NOMO-1 treated with DMSO at 0.1 percent for 48 hours (cell line): Measurements from ENCODE around the gene ELMO3.

Experiments
- DNase-seq: peaks from one replicate; lab custom pipeline; 2025; ENCODE audit not compliant: unreplicated experiment; lab: John Stamatoyannopoulos, UW

ELMO3 gene, protein sequence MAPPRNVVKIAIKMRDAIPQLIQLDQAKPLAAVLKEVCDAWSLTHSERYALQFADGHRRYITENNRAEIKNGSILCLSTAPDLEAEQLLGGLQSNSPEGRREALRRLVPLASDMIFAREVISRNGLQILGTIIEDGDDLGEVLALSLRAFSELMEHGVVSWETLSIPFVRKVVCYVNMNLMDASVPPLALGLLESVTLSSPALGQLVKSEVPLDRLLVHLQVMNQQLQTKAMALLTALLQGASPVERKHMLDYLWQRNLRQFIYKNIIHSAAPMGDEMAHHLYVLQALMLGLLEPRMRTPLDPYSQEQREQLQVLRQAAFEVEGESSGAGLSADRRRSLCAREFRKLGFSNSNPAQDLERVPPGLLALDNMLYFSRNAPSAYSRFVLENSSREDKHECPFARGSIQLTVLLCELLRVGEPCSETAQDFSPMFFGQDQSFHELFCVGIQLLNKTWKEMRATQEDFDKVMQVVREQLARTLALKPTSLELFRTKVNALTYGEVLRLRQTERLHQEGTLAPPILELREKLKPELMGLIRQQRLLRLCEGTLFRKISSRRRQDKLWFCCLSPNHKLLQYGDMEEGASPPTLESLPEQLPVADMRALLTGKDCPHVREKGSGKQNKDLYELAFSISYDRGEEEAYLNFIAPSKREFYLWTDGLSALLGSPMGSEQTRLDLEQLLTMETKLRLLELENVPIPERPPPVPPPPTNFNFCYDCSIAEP

GRCh38 chr16:67199011-67199807, at the start of gene ELMO3:
Gene ELMO3, plus strand, starts transcription at chr16:67199131. Its CDS starts 196 bp downstream, at chr16:67199327.
- DNase-seq = no peak

DNA sequence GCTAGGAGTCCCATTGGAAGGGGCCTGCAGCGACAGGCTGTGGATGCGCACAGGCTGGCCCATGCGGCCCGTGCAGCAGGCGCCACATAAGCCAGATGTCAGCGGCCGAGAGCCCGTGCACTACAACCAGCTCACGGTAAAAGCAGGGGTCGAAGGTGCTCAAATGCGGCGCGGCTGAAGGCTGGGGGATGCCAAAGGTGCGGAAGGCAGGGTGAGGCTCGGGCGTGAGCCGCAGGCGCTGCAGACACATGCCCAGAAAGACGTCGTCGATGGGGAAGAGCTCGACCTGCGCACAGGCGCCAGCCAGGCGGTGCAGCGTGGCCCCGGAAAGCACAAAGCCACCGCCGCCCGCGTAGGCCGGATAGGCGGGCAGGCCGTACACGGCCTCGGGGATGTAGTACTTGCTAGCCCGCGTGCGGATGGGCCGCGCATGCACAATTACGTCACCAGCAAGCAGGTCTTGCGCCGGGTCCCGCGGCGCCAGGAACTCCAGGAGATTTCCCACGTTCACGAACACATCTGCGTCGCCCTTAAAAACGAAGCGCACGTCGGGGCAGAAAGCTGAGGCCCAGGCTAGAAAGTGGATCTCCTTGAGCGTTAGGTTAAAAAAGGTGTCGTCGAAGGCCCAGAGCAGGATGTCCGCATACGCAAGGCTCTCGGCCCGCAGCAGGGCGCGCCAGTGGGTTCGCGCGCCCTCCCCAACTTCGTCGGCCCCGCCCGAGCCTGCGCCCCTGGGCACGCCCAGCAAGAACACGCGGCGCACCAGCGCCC, 49.5 kb upstream of the ELMO3 start:
- DNase-seq = no peak

DNA sequence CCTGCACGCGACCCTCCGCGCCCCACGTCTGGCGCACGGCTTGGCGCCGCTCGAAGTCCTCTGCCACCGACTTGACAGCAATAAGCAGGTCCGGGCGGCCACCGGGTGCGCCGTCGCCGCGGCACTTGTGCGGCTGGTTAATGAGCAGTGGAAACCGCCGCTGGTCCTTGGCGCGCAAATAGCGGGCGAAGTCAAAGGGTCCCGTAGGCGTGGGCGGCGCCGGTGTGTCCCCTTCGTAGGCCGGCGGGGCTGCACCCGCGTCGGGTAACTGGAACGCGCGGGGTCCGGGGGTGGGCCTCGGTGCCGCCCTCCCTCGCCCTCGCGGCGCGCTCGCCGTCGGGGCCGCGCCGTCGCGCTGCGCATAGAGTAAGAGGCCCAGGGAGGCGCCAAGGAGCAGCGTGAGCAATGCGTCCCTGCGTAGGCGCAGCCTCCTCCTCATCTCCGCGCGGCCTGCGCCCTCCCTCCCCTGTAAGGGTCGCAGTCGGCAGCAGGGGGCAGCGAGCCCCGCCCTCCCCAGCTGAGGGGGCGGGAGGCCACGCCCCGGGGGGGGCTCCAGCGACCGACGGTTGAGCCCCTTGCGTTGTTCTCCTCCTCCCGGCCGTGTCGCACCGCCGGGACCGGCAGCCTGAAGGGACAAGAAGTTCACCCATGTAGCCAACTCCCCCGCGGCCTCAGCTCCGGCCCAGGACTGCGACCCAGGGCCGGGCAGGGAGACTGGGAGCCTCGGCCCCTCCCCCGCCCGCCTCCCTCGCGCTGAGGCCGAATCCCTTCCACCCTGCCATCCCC, 48.7 kb upstream of the ELMO3 start:
- DNase-seq = no peak

GRCh38 chr16:67150833-67151396, 48.0 kb upstream of the ELMO3 start, which contains the start of gene B3GNT9:
Gene B3GNT9, minus strand, starts transcription at chr16:67150998. Its CDS starts 513 bp downstream, at chr16:67150485.
- no peak for DNase-seq

GRCh38 chr16:67151431-67152097, 47.4 kb upstream of the ELMO3 start:
- DNase-seq = no peak

DNA sequence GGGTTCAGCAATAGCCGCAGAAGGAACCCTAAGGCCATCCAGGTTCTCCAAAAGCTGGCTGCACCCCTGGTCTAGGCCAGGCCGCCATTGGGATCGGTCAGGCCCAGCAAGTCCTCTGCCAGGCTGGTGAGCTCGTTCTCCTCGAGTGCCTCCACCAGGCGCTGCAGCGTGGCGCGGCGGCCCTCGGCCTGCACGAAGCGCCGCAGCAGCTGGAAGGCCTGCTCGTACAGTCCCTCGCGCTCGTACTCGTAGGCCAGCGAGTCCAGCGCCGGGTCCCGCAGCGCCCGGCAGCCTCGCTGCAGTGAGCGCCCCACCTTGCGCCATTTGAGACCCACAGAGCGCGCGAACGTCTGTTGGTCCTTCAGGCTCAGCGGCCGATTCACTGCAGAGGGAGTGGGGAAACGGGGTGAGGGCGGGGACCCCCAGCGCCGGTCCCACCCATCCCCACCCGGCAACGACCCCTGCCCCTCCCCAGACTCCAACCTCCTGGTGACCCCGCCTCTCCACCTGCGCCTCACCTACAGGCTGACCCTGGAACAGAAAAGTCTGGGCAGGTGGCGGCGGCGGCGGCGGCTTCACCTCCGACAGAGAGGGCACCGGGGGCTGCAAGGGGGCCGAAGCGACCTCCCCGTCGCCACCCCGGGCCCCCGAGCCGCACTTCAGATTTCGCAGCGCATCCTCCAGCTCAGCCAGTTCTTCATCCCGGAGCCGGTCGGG, 44.2 kb upstream of the ELMO3 start:
- DNase-seq = no peak

DNA sequence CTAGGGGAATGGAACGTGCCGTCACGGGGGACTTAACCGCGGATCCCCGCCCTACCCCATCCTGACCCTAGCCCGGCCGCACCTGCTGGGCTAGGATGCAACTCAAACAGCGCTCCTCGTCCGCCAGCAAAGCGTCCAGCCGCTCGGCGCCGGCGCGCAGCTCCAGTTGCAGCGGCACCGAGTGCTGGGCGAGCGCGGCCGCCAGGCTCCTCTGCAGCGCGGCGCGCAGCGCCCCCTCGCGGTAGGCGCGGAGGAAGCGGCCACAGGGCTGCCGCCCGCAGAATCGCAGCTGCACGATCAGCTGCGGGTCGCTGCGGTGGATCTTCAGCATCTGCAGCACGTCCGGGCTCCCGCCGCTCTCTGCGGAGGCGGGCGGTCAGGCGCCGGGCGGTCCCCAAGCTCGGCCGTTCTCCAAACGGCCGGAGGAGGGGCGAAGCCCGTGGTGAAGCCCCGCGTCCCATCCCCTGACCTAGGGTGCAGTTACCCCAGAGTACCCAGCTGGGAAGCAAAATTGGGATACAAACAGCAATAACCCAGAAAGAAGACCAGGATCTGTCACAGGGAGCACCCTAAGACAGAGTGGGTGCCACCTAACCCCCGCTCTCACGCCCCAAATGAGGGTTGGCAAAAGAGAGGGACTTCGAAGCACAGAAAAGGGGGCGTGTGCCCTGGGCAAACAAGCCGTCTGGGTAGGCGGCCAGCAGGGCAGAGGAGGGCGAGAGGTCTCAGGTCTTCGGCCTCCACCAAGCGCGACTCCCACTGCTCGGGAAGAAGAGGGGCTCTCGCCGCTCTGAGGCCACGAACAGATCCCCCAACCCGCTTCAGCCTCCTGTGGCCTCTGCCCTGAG, 43.4 kb upstream of the ELMO3 start:
- DNase-seq = peak; percentile 57

DNA sequence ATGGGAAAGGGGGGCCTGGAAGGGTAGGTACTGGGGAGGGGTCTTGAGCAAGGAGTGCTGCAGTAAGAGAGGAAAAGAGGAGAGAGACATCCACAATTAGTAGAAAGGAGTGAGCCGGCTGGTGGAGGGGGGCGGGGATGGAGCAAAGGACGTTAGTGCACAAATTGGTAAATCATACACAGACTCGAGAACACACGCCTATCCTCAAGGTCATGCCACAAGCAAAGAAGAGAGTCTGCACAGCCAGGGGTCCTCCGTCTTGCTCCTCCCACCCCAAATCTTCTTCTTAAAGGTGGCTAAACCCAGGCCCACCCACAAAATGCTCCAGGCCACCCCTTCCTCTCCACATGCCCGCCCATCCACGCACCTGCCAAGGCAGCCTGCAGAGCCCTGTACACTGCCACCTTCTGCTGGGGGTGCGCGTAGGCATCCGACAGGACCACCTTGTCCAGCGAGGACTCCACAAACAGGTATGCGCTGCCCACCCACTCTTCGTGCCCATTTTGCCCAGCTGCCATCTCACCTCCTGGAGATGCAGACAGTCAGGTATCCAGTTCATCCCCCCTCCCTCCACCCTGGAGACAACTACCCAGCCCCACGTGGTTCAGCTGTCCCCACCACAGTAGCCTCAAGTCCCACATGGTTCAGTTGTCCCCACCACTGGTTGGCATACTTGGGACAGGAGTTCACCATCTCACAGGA, 42.6 kb upstream of the ELMO3 start:
- DNase-seq = no peak

- no peak for DNase-seq
Observed at GRCh38 chr16:67157106-67157748, 41.7 kb upstream of the ELMO3 start.

GRCh38 chr16:67157892-67158635, 40.9 kb upstream of the ELMO3 start:
- DNase-seq = no peak

DNA sequence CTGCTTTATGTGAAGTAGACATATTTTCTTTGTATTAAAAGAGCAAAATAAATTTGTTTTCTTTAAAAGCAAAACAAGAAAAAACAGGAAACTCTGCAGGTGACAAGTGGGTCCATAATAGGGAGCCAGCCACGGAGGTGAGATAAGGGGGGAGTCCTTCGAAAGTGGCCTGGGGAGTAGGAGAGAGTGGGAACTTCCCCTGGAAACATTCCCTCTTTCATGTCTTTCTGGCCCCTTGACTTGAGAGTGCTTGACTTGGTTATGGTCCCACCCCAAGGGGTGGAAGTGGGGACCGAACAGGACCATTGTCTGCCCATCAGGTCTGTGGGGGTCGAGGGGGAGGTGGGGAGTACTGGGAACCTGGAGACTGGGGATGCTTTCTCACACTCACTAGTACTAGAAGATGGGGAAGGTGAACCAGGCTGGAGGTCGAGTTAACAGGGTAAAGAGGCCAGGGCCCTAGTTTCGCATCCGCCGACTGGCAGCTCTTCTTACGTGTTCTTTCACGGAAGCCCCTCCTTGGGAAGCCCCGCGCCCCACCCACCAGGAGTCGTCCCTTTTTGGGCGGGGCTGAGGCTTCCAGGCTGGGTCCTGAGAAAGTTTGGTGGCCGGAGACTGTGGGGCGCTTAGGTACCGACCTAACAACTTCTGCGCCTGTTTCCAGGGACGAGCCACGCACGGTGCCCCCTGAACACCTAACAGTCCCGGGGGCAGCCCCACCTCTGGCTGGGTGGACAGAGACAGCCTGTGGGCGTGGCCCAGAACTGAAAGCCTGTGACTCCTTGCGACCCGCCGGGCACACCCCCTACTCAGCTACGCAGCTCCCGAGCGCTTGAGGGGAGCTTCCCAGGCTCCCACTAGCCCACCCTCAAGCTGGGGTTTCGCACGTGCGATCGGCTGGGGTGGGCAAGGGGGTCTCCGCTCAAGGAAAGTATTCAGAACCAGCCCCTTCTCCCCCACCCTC, 40.0 kb upstream of the ELMO3 start:
- DNase-seq = peak; percentile 63

- no peak for DNase-seq
Observed at GRCh38 chr16:67161595-67162058, 37.3 kb upstream of the ELMO3 start.

DNA sequence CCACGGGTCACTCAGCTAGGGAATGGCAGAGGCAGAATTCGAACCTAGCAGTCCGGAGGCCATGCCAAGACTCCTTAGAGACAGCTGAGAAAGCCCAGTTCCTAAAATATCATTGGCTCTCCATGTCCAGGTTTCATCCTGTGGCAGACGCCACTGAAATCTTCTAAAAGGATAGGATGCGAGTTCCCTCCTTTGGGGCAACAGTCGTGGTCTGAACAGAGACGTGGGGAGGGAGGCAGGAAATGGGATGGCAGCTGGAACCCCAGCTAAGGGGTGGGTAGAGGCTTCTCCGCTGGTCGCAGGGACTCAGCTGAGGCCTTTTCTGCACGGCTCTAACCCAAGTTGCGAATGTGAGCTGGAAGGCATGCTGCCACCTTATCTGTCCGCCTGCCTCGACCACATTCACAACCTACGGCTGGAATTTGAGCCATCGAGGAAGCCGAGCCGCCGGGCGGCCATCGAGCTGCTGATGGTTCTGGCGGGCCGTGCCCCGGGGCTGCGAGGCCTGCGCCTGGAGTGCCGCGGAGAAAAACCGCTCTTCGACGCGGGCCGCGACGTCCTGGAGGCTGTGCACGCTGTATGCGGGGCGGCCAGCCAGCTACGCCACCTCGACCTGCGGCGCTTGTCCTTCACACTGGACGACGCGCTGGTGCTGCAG, 36.3 kb upstream of the ELMO3 start:
- DNase-seq = no peak
